NCI-H1092 treated with DMSO at 0.1 percent for 48 hours (cell line): ENCODE measurements around the gene CCDC141.
"Not testable (repeated sequence)": the region's sequence is repeated elsewhere in the genome, so short reads cannot be mapped to it uniquely, and the experiment has no call there.

Experiments used
- DNase-seq: peaks from one replicate; lab custom pipeline; 2025; lab: John Stamatoyannopoulos, UW

The CCDC141 gene, protein sequence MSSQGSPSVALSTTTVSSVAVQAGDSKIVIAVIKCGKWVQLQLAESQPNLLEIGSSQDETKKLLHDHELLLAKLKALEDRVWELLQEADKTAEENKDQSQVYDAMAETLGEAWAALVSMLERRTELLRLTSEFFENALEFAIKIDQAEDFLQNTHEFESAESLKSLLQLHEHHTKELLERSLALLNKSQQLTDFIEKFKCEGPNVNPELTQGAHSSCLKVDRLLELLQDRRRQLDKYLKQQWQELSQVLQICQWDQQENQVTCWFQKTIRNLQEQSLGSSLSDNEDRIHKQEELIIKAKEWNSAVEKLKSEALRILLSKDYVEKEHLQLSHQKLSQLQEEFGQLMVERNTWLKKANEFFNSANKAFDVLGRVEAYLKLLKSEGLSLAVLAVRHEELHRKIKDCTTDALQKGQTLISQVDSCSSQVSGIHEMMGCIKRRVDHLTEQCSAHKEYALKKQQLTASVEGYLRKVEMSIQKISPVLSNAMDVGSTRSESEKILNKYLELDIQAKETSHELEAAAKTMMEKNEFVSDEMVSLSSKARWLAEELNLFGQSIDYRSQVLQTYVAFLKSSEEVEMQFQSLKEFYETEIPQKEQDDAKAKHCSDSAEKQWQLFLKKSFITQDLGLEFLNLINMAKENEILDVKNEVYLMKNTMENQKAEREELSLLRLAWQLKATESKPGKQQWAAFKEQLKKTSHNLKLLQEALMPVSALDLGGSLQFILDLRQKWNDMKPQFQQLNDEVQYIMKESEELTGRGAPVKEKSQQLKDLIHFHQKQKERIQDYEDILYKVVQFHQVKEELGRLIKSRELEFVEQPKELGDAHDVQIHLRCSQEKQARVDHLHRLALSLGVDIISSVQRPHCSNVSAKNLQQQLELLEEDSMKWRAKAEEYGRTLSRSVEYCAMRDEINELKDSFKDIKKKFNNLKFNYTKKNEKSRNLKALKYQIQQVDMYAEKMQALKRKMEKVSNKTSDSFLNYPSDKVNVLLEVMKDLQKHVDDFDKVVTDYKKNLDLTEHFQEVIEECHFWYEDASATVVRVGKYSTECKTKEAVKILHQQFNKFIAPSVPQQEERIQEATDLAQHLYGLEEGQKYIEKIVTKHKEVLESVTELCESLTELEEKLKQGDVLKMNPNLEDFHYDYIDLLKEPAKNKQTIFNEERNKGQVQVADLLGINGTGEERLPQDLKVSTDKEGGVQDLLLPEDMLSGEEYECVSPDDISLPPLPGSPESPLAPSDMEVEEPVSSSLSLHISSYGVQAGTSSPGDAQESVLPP (N-terminal part only)

DNA sequence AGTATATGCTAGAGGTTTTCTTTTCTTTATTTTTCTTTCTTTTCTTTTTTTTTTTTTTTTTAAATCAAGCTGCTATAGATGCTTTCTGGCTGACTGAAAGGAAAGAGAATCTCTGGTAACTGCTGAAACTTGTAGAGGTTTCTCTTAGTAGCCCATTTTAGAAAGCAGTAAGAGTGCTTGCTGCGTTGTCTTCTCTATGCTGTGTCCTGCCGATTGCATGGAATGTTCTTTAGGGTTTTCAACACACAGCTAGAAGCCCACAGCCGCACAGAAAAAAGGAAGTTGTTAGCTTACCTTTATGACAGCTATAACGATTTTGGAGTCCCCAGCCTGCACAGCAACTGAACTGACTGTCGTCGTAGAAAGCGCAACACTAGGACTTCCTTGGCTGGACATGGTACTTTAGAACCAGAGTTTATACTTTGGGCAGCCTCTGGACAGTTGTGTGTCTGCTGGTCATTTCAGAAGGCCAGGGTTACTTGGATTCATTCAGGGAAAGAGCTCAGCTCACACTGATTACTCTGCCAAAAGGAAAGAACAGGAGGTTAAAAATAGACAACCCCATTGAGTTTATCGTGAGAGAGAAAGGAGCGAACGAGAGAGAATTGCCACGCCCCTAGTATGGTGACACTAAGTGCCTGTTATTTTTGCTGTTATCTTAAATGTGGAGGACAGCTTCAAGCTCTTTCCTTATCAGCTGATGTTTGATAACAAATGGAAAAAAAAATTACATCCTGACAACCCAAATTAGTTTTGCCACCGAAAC lies at the start of gene CCDC141:
CCDC141 (minus strand) TSS at position 592 of the 766 bp plus-strand sequence; CDS start at position 396, 196 bp downstream.
- DNase-seq = no peak

DNA sequence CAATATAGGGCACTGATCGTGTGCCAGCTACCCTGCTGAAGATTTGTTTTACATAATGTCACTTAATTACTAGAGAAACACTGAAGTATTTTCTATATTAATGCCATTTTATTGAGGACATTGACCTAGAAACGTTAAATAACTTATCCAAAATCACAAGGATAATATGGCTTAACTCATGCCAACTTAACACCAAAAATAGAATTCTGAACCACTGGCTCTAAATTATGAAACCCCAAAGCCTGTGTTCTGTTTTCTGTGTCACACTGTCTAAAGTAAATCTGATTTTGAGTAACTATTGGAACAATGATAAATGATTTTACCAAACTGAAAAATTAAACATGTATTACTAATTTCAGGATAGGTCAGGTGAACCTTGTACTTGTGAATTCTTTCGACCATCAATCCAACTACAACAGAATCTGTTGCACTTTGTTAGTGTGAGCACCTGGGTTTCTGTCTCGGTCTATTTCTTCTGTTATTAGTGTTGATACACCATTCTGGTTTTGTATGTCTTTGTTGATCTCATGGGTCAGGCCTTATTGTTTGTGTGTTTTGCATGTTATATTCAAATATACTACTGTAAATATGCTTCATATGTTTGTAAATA lies 48.2 kb upstream of the CCDC141 start:
- no peak for DNase-seq

DNA sequence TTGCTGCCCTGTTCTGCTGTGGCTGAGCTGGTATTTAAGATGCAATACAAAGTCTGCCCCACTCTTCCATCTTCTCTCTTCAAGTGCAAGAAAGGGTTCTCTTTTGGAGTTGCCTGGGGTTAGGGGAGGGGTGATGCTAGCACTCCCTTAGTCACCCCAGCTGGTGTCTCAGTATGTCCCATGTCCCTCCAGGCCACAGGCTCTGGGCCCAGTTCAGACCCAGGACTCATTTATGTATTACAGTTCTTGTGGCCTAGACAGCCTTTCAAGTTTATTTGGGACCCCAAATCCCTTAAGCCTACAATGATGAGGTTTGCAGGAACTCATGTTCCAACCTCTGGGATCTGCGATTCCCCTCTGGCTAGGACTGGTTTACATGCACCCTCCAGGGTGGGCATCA lies 47.2 kb upstream of the CCDC141 start:
- DNase-seq = no peak

DNA sequence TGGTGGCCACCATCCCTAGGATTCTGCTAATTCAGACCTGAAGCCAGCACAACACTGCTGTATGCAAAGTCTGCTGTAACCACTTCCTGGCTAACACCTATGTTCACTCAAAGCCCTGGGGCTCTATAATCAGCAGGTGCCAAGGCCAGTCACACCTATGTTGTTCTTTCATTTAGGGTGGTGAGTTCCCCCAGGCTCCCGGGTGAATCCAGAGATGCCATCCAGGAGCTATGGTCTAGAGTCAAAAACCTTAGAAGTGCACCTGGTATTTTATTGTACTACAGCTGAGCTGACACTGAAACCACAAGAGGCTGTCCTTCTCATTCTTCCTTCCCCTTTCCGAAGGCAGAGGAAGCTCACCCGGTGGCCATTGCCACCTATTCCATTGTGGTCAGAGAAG lies 46.2 kb upstream of the CCDC141 start:
- DNase-seq = no peak

DNA sequence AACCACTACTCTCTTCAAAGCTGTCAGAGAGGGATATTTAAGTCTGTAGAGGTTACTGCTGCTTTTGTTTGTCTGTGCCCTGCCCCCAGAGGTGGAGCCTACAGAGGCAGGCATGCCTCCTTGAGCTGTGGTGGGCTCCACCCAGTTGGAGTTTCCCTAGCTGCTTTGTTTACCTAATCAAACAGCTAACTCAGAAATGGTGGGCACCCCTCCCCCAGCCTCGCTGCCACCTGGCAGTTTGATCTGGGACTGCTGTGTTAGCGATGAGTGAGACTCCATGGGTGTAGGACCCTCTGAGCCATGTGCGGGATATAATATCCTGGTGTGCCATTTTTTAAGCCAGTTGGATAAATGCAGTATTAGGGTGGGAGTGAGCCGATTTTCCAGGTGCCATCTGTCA lies 43.0 kb upstream of the CCDC141 start:
- DNase-seq = not testable (repeated sequence)

DNA sequence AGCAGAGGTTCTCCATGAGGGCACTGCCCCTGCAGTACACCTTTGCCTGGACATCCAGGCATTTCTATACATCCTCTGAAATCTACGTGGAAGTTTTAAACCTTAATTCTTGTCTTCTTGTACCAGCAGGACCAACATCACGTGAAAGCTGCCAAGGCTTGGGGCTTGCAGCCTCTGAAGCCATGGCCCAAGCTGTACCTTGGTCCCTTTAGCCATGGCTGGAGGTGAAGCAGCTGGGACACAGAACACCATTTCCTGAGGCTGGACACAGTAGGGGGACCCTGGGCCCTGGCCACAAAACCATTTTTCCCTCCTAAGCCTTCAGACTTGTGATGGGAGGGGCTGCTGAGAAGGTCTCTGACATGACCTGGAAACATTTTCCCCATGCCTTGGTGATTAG lies 32.8 kb upstream of the CCDC141 start:
- no peak for DNase-seq

DNA sequence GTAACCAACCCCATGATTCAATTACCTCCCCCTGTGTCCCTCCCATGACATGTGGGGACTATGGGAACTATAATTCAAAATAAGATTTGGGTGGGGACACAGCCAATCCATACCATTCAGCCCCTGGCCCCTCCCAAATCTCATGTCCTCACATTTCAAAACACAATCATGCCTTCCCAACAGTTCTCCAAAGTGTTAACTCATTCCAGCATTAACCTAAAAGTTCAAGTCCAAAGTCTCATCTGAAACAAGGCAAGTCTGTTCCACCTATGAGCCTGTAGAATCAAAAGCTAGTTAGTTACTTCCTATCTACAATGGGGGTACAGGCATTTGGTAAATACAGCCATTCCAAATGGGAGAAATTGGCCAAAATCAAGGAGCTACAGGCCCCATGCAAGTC lies 32.0 kb upstream of the CCDC141 start:
- DNase-seq = no peak

DNA sequence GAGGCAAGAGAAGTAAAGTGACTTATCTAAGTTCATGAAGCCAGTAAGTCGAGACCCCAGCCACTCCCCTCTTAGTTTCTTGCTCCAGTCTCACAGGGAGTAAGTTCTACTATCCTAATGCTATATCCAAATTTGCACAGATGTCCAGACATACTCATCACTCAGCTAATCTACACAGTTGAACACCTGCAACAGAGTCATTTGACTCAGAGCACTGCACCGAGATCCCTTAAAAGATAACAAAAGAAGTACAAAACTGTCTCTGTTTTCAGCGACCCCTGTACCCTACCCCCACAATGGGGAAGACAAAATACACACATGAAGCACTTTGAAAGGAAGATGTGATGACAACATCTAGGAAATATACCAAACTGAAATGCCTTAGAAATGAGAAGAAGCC lies 22.6 kb upstream of the CCDC141 start:
- DNase-seq = no peak

DNA sequence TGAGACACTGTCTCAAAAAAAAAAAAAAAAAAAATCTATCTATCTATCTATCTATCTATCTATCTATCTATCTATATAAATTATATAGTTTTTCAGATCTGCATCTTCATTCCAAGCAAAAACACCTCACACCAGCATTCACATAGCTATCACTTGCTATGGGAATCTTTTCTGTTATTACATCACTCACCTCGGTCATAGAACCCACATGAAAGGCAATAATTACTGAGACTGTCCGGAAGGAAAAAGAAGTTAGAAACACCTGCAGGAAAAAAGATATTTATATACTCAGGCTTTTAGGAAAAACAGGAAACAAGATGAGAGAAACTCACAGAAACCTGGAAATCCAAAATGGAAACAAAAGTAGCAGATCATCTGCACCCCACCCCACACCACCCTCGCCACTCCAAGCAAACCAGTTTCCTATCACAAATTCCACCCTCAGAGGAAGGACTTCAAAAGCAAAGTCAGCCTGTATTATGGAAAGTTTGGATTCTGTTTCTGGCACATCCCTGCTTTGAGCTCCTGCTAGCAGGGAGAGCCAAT lies 21.9 kb upstream of the CCDC141 start:
- no peak for DNase-seq

DNA sequence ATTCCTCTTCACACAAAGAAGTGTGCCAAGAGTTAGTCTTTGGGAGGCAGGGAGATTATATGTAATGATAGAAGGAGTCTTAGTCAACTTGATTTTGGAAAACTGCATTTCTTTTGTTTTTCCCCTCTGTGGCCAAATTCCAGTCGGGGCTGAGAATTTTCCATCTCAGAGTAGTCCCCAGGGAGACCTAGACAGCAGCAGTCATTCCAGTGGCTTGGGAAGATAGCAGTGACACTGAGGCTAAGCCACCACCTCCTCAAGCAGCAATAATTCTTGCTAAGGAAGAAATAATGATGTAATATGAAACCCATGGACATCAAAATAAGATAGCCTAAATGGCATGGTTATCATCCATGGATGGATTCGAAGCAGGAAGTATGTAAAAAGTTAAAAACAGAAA lies 21.0 kb upstream of the CCDC141 start:
- DNase-seq = no peak

DNA sequence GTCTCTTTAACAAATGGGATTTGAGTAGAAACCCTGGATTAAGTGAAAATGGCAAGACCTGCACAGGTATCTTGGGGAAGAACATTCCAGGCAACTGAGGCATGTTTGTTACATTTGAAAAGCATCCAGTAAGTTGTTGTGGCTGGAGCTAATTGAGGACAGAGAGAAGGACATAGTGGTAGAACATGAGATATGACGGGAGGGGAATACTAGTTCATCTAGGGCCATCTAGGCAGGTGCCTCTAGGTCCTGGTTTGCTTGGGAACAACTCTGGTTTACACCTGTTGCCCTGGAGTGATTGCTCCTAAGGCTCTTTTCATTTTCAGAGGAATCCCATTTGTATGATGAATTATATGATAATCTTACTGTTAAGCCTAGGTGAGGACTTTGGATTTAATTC lies 19.7 kb upstream of the CCDC141 start:
- no peak for DNase-seq

DNA sequence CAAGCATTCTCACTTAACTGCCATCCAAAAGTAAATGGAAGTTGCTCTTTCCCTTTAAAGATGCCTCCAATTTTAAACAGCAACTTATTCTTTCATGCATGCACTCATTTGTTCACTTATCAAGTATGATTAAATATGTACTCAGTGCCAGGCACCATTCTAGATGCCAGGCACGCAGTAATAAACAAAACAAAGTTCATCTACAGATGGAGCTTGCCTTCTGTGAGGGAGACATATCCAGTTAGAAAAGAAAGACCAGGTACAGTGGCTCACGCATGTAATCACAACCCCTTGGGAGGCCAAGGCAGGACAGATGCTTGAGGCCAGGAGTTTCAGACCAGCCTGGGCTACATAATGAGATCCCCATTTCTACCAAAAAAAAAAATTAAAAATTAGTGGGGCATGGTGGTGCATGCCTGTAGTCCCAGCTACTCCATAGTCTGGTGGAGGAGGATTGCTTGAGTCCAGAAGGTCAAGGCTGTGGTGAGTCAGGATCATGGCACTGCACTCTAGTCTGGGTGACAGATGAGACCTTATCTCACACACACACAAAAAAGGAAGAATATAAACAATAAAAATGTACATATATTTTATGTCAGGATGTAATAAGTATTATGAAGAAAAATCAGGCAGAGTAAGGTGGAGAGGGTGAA lies 19.2 kb upstream of the CCDC141 start:
- no peak for DNase-seq

DNA sequence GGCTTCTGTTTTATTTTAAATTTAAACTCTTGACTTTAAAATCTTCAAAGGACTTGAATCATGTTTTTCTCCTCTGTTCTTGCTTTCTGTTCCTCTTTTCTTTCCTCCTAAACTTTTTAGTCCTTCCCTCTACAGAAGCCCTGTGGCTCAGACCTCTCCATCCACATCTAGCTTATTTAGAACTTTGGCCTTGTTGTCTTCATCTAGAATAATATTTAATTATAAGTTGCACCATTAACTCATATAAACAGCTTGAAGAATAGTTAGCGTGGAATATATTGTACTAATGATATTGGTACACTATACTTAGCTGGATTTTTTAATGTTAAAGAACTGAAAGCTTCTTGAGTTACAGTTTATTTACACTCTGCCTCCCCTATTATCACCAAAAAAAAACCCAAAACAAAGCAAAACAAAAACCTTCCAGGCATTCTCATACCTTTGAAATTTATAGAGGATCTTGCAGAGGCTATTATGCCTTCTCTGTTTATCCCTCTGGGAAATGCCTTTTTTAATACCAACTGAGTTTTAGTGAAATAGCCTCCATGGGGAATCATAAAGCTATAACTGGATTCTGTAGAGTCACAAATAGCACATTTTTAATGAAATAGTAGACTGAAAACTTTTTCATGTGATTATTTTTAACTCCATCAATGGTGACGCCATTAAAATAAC lies 9.2 kb upstream of the CCDC141 start:
- no peak for DNase-seq

DNA sequence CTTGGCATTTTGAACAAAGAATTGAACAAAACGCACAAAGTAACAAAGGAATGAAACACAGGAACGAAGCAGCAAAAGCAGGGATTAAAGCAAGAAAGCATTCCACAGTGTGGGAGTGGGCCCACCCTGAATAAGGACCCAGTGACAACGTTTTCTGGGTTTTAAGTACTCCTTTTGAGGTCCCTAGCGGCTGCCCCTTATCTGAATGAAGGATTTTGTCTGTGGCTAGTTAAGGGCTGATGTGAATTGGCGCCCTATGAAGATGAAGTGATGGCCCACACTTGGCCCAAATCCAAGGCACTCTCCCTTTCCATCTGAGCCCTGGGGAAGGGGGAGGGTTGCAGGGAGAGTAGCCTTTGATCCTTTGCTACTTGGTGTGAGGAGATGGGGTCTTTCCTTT lies 7.8 kb upstream of the CCDC141 start:
- DNase-seq = no peak

DNA sequence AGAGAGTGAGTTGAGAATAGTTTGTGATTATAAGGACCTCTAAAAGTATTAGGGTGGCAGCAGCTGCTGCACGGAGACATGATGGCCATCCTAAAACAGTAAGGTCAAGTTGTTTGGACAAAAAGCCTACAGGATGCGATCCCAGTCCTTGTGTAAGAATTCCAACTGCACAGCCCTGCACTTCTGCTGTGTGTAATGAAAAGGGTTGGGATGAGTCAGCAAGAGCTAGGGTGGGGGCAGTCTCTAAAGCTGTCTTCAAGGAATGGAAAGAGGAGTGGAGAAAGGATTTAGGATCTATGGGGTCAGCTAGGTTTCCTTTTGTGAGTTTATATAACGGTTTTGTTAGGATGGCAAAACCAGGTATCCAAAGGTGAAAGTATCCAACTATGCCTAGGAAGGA lies 3.6 kb upstream of the CCDC141 start:
- DNase-seq = not testable (repeated sequence)

DNA sequence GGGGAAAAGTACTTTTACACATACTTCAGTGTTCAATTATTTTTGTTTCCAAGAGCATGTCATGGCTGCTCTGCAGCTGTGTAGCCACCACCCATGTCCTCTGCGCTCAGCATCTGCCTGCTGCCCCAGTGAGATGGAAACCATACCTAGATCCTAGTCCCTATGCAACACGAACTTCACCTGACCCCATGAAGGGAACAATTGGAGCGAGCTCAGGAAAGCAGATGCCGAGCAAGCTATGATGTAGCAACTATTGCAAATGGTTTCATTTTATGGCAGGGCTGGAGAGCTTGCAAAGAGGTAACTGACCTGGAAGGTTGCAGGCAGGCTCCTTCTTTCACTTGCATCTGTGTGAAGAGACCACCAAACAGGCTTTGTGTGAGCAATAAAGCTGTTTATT lies 1.3 kb upstream of the CCDC141 start:
- DNase-seq = no peak

DNA sequence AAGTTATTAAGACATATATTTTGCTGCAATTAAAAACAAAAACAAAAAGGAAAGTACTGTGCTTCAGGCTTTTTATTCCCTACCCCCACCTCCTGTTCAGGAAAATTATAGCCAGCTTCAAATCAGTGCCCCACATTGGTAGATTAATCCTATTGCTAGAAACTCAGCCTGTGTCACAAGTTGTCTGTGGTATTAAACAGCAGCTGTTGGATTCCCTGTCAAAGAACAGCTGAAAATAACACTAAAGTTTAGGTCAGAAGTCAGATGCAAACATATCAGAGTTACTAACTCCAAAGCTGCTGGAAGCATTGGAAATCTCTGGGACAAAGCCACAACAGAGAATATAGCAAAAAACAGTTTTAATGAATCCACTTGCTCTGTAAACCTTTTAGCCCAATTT lies 818 bp upstream of the CCDC141 start:
- no peak for DNase-seq

DNA sequence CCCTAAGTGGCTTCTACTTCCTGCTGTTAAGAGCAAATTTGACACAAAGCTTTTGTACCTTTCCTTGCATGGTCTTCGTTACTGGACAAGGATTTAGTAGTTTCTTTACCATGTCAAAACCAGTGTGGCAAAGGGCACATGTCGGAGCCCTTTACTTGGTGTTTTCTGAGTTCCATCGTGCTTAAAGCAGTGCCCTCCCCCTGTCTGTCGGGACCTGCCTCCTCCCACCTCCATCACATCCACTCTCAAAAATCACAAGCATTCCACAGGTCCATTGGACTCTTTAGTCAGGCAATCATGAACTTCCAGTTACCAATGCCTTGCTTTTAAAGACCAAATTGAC lies 763 bp downstream of the CCDC141 start:
- DNase-seq = no peak

DNA sequence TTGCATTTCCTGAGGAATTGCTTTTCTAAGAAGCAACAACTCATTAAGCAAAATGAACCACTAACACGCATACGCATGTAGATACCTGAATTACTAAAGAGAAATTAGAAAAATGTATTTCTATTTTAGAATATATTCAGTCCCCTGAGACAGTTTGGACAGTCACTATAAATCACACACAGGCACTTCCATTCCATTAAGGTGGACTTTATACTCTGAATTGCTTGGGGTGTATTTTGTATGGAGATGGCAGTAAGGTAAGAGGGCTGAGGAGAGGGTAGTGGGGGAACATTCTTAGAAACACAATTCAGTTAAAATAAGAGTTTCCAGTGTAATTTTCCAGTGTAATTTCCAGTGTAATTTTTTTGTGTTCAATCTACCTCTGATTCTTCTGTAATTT lies 1.8 kb downstream of the CCDC141 start:
- no peak for DNase-seq

DNA sequence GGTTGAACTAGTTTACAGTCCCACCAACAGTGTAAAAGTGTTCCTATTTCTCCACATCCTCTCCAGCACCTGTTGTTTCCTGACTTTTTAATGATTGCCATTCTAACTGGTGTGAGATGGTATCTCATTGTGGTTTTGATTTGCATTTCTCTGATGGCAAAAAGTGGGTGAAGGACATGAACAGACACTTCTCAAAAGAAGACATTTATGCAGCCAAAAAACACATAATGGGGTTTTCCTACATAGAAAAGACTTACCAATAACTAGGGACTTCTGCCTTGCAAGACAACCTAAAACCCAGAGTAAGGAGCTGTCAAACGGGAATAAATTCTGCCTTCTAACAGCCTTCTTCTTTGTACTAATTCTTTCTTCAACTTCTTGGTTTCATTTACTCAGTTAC lies 4.3 kb downstream of the CCDC141 start:
- DNase-seq = not testable (repeated sequence)
